LNCaP clone FGC (cell line): ENCODE results near the gene SMU1.

ENCODE experiments used
- DNase-seq: peaks from one replicate; pipeline ENCODE4 v3.0.0-alpha.2; 2011; ENCODE audit warnings: low read depth
- H3K4me3 ChIP-seq: 2 replicates; pipeline ENCODE4 v1.5.1; 2011; ENCODE audit warnings: mild to moderate bottlenecking, low read depth, low read length, control low read depth
- TF ChIP-seq, protein P1 (sequence below): IDR thresholded peaks from 2 replicates; pipeline ENCODE4 v1.5.1; 2012; ENCODE audit warnings: mild to moderate bottlenecking; ENCODE audit not compliant: control insufficient read depth, insufficient read depth; ENCODE audit errors: extremely low read depth

Gene SMU1

DNA sequence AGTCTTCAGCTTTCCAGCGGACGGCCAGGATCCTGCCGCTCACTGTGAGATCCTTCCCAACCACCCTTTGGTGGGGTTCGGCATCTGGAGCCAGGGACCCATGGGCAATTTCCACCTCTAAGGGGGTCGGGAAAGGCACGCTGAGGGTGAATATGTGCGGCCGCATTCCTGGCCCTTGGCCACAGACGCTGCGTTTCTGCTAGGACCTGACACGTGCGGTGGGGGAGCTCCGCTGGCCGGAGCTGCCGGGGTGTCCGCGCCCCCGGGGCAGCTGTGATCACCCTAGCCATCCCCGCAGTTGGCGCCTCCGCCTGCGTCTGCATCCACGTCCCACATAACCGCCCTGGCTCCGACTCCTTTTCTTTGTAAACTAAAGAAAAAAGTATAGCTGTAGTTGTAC lies 56.7 kb downstream of the SMU1 start:
- no peak overlapping the region for H3K4me3 ChIP-seq
- TF ChIP-seq, protein P1, sequence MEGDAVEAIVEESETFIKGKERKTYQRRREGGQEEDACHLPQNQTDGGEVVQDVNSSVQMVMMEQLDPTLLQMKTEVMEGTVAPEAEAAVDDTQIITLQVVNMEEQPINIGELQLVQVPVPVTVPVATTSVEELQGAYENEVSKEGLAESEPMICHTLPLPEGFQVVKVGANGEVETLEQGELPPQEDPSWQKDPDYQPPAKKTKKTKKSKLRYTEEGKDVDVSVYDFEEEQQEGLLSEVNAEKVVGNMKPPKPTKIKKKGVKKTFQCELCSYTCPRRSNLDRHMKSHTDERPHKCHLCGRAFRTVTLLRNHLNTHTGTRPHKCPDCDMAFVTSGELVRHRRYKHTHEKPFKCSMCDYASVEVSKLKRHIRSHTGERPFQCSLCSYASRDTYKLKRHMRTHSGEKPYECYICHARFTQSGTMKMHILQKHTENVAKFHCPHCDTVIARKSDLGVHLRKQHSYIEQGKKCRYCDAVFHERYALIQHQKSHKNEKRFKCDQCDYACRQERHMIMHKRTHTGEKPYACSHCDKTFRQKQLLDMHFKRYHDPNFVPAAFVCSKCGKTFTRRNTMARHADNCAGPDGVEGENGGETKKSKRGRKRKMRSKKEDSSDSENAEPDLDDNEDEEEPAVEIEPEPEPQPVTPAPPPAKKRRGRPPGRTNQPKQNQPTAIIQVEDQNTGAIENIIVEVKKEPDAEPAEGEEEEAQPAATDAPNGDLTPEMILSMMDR, result no peak
- no peak for DNase-seq

DNA sequence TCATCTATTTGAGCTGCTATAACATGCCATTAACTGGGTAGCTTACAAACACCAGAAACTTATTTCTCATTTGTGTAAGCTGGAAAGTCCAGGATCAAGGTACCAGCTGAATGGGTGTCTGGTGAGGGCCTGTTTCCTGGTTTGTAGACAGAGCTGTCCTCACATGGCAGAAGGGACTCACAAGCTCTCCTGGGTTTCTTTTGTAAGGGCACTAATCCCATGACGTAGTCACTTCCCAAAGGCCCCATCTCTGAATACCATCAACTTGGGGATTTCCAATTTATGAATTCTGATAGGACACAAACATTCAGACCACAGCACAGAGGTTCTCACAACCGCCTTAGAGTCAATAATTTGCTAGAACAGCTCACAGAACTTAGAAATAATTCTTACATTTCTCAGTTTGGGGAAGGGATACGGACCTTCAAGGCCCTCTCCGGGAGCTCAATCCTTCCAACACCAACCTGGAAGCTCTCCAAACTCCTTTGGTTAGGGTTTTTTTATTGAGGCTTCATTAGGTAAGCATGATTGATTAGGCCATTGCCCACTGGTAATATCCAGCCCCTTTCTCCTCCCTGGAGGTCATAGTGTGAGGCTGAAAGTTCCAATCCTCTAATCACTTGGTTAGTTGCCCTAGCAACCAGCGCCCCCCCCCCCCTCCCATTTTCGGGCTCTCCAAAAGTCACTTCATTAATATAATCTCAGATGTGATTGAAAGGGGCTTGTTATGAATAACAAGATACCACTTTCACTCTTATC lies 59.0 kb downstream of the SMU1 start:
- no peak overlapping the region for H3K4me3 ChIP-seq
- no peak for DNase-seq
- TF ChIP-seq, protein P1, result no peak

- TF ChIP-seq, protein P1, result no peak
- H3K4me3 ChIP-seq, result no peak overlapping the region
- DNase-seq, result no peak
These were observed 61.8 kb downstream of the SMU1 start for GRCh38 chr9:33014665-33015014.

DNA sequence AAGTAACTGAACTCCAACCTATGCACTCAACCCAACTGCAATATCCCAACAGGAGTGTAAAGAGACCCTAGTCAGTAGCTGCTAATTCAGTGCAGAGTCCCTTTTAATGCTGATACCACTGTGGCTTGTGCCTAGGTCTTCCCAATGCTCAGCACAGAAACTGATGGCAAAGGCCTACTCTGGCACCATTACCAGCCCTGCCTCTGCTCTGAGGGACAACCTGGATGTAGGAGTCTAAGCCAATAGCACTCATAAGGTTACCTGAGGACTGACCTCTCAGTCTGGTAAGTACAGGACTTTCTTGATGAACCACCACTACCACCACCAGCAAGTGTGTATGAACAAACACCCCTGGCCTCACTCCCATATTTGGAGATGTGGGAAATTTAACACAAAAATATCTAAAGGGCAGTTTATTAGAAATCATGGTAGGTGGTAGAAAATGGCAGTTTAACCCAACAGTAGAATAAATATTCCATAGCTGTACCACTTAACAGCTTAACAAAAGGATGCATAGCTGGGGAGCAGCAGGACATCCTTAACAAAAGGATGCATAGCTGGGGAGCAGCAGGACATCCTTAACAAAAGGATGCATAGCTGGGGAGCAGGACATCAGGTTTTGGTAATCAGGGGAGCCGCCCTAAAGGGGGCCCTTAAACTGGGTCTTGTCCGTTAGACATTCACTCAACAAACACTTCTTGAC lies 62.4 kb downstream of the SMU1 start:
- no peak for DNase-seq
- TF ChIP-seq, protein P1, result no peak
- H3K4me3 ChIP-seq, result no peak overlapping the region

DNA sequence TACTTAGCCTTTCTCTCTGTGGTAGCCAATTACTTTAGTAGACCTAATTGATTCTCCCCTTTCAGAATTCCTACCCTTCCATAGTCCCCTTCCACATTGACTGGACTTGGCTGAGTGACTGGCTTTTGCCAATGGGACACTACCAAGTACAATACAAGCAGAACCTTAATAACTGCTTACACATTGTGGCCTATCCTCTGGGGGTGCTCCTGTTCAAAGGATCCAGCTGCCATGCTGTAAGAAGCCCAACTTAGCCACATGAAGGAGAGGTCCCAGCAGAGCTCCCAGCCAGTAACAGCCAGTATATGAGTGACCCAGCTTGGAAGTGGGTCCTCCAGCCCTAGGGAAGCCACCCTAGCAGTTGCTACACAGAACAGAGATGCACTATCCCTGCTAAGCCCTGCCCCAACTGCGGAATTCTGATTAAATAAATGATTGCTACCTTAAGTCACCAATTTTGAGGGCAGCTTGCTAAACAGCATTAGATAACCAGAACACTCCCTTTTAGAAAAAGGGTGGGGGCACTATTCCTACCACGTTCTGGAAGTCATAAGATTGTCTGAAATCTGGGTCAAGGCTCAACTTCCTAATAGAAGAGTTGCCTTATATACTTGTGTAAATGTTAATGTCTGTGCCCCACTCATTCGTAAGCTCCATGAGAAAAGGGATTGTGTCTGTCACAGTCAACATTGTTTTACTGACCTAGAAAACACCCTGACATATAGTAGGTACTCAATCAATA lies 64.0 kb downstream of the SMU1 start:
- H3K4me3 ChIP-seq, result no peak overlapping the region
- TF ChIP-seq, protein P1, result no peak
- DNase-seq, result no peak

DNA sequence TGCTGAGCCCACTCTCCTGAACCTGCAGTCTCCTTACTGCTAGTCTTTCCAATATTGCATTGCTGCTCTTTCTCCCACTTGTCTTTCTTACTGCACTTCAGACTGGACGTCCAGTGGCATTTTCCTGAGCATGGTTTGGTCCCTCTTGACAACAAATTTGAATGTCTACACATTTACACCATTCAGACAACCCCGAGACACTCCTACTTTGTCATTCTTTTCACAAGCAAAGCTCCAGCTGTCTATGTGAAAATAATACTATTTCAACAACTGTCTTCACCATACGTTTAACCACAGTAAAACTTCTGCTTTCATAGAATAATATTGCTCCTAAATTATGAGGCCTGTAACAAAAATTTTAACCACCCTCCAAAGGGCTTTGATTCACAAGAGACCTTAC lies 64.6 kb downstream of the SMU1 start:
- DNase-seq, result no peak
- H3K4me3 ChIP-seq, result no peak overlapping the region
- TF ChIP-seq, protein P1, result no peak
